GM19351 (cell line): ENCODE measurements around the gene SRXN1.

Experiments
- ATAC-seq: cut with Tn5 transposase; IDR thresholded peaks from one replicate; pipeline ENCODE4 v1.9.1; 2021; ENCODE audit warnings: mild to moderate bottlenecking, moderate library complexity; ENCODE audit not compliant: unreplicated experiment

Gene SRXN1

DNA sequence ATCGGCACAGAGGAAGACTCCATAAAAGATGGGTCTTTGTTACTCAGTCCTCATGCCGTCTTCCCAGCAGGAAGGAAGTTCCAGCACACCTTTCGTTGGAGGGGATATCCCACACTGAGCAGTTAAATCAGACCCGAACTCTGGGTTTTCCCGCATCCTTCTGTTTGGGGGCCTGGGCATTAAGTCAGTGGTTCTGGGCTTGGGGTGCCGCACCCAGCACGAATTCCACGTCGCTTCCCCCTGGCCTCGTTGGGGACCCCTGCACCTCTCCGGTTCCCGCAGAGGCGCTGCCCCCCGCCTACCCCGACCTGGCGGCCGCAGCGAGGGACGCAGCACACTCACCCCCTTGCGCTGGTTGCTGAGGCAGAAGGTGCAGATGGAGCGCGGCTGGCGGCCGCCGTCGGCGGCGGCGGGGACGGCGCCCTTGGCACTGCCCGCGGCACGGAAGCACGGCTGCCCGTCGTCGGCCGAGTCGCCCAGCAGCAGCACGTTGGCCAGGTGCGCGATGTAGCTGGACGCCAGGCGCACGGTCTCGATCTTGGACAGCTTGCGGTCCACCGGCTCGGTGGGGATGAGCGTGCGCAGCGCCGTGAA is 43.5 kb downstream of the SRXN1 start:
- ATAC-seq: no peak

DNA sequence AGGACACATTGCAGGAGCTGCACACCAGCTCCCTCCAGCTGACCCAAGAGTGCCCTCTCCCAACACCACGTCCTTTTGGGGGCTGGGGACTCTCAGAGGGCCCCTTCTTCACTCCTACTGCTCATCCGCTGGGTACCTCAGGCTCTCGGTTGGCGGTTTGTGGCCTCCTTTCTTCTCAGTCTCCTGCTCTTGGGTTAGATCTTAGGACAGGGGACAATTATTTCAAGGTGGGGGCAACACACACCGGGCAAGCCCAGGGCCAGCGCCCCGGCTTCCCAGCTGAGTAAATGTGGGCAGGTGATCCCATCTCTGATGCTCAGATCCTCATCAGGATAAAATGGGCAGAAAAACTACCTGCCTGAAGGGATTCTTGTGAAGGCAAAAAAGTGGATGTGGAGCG is 44.0 kb downstream of the SRXN1 start:
- ATAC-seq: no peak

- no peak for ATAC-seq
Measured at GRCh38 chr20:607476-607875, 45.5 kb downstream of the SRXN1 start.

GRCh38 chr20:605237-605636 is 47.8 kb downstream of the SRXN1 start:
- ATAC-seq: no peak

GRCh38 chr20:603116-603640 is 49.8 kb downstream of the SRXN1 start:
- no peak for ATAC-seq

DNA sequence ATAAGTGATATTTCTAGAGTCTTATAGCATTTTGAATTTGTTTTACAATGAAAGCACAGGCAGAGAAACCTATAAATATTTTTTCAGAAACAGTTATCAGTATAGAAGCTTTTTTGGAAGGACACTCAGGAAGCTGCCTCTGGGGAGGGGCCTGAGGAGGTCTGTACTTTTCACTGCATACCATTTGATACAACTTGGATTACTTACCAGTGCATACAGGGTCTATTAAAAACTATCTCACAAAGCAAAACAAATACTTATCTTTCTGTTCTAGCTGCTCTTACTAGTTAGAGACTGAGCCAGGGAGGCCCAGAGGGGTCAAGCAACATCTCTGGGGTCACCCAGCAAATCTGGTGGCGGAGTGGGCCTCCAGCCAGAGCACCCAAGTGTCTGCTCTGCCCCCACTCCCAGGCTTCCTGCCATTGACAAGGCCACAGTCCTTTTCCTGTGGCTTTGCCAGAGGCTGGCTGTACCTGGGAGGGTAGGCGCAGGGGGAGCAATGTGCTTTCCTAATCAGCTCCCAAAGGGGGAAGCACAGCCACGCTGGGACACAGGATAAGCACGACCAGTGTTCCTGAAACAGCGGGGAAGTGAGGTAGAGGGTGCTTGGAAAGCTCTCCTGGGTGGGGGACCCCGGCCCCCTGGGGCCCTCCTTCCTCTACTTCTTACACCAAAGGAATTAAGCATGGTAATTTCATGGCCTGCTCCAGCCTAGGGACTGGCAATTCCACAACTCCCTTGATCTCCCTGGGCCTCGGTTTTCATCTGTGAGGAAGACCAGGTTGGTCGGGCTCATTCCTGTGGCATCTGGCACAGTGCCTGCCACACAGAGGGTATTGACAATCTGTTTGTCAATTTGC is 50.7 kb downstream of the SRXN1 start:
- no peak for ATAC-seq

DNA sequence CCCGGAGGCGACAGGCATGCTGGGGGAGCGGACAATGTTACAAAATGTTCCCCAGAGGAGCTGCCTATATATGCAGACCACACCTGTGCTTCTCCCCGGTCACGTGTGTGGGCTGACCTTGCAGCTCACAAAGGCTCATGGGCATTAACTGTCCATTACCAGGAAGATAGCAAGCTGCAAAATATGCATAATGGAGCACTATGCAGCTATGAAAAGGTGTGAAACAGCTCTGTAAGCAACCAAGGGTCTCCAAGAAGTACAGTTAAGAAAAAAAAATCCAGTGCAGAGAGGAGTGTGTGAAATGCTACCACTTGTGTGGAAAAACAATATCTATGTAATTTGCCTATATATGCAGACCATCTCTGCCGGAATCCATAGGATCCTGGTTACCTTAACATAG is 52.3 kb downstream of the SRXN1 start:
- no peak for ATAC-seq

GRCh38 chr20:600141-600540 is 52.9 kb downstream of the SRXN1 start:
- ATAC-seq: no peak

GRCh38 chr20:598133-598850 is 54.7 kb downstream of the SRXN1 start:
- no peak for ATAC-seq

GRCh38 chr20:597560-597959 is 55.4 kb downstream of the SRXN1 start:
- no peak for ATAC-seq
